HEK293T (cell line): ENCODE data around the gene NBAS.

Experiments used
- CTCF ChIA-PET: fragments of 350-600 bp; formaldehyde crosslinking; extraction: SDS; loops from one replicate; lab custom pipeline; 2021; ENCODE audit warnings: antibody characterized with exemption, inconsistent platforms; lab: Yijun Ruan, JAX
- POLR2A ChIA-PET: fragments of 350-600 bp; formaldehyde crosslinking; extraction: SDS; loops from one replicate; lab custom pipeline; 2020; ENCODE audit warnings: antibody characterized with exemption, inconsistent platforms; lab: Yijun Ruan, JAX
- DNase-seq: peaks from one replicate; pipeline ENCODE4 v3.0.0; 2012; ENCODE audit warnings: mixed read lengths; ENCODE audit errors: extremely low spot score
- ARNT ChIP-seq: fragments of 450-650 bp; IDR thresholded peaks from 2 replicates; pipeline ENCODE4 v1.6.1; 2017; ENCODE audit warnings: mild to moderate bottlenecking
- BHLHE40 ChIP-seq: fragments of 450-650 bp; IDR thresholded peaks from 2 replicates; pipeline ENCODE4 v1.6.1; 2016; ENCODE audit warnings: mild to moderate bottlenecking, moderate library complexity, borderline replicate concordance
- CTBP1 ChIP-seq: fragments of 450-650 bp; IDR thresholded peaks from 2 replicates; pipeline ENCODE4 v1.6.1; 2016; ENCODE audit warnings: borderline replicate concordance
- ELF4 ChIP-seq: fragments of 450-650 bp; IDR thresholded peaks from 2 replicates; pipeline ENCODE4 v1.6.1; 2017; ENCODE audit warnings: antibody characterized with exemption
- FOXA1 ChIP-seq: fragments of 450-650 bp; IDR thresholded peaks from 2 replicates; pipeline ENCODE4 v1.6.1; 2016; ENCODE audit warnings: mild to moderate bottlenecking
- FOXK2 ChIP-seq: fragments of 450-650 bp; IDR thresholded peaks from 2 replicates; pipeline ENCODE4 v1.6.1; 2016; ENCODE audit warnings: mild to moderate bottlenecking
- FOXM1 ChIP-seq: fragments of 450-650 bp; IDR thresholded peaks from 2 replicates; pipeline ENCODE4 v1.6.1; 2017; ENCODE audit warnings: mild to moderate bottlenecking, borderline replicate concordance
- HDGF ChIP-seq: fragments of 450-650 bp; IDR thresholded peaks from 2 replicates; pipeline ENCODE4 v1.6.1; 2017; ENCODE audit warnings: antibody characterized with exemption, borderline replicate concordance
- L3MBTL2 ChIP-seq: fragments of 450-650 bp; conservative IDR thresholded peaks from 2 replicates; pipeline ENCODE4 v1.6.1; 2016; ENCODE audit warnings: mild to moderate bottlenecking
- LEF1 ChIP-seq: fragments of 450-650 bp; IDR thresholded peaks from 2 replicates; pipeline ENCODE4 v1.6.1; 2017; ENCODE audit warnings: mild to moderate bottlenecking, borderline replicate concordance
- NFRKB ChIP-seq: fragments of 450-650 bp; IDR thresholded peaks from 2 replicates; pipeline ENCODE4 v1.6.1; 2016; ENCODE audit warnings: mild to moderate bottlenecking, moderate library complexity
- SP1 ChIP-seq: fragments of 450-650 bp; IDR thresholded peaks from 2 replicates; pipeline ENCODE4 v1.6.1; 2017
- SUZ12 ChIP-seq: fragments of 450-650 bp; IDR thresholded peaks from 2 replicates; pipeline ENCODE4 v1.6.1; 2016; ENCODE audit warnings: mild to moderate bottlenecking
- TARDBP ChIP-seq: fragments of 450-650 bp; IDR thresholded peaks from 2 replicates; pipeline ENCODE4 v1.6.1; 2016
- ZNF384 ChIP-seq: fragments of 450-650 bp; IDR thresholded peaks from 2 replicates; pipeline ENCODE4 v1.6.1; 2016
- TF ChIP-seq, protein P1 (sequence below): fragments of 450-650 bp; IDR thresholded peaks from 2 replicates; pipeline ENCODE4 v1.6.1; 2016

Gene NBAS

DNA sequence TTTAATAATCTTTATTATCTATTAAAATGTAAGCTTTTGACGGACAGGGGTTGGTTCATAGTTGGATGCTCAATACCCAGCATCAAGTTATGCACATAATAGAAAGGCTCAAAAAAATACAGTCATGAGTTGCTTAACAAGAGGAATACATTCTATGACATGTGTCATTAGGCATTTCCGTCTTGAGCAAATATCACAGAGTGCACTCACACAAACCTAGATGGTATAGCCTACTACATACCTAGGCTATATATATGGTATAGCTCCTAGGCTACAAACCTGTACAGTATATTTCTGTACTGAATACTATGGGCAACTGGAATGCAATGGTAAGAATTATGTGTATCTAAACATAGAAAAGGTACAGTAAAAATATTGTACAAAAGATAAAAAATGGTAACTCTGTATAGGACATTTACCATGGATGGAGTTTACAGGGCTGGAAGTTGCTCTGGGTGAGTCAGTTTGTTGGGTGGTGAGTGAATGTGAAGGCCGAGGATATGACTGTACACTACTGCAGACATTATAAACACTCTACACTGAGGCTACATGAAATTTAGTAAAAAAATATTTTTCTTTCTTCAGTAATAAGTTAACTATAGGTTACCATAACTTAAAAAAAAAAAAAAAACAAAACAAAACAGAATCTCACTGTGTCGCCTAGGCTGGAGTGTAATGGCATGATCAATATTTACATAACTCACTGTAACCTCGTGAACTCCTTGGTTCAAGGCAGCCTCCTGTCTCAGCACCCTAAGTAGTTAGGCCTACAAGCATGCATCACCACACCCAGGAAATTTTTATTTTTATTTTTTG lies 201.2 kb downstream of the NBAS start:
- DNase-seq, result no peak
- CTCF ChIA-PET, result no interaction called here
- POLR2A ChIA-PET, result no interaction called here
- no peak for TF ChIP-seq HDGF
- no peak for TF ChIP-seq CTBP1
- no peak for TF ChIP-seq NFRKB
- TF ChIP-seq TARDBP, result no peak
- no peak for TF ChIP-seq ELF4
- TF ChIP-seq, protein P1, sequence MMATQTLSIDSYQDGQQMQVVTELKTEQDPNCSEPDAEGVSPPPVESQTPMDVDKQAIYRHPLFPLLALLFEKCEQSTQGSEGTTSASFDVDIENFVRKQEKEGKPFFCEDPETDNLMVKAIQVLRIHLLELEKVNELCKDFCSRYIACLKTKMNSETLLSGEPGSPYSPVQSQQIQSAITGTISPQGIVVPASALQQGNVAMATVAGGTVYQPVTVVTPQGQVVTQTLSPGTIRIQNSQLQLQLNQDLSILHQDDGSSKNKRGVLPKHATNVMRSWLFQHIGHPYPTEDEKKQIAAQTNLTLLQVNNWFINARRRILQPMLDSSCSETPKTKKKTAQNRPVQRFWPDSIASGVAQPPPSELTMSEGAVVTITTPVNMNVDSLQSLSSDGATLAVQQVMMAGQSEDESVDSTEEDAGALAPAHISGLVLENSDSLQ, result no peak
- TF ChIP-seq SP1, result no peak

DNA sequence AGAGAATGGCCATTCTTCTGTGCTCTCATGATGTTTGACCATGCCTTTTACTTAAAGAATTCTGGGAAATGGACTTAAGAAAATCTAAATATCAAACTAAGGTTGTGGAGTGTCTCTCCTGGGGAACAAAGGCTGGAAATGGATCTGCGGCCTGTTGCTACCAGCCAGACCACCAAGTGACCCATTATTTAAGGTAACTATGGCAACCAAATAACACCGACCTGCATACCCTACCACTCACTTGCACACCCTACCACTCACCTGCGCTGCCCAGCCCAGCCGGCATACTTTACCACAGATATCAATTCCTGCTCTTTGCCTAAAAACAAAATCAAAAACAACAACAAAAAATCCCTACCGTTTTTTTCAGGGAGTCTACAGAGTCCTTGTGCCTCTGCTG lies 203.2 kb downstream of the NBAS start:
- ChIA-PET POLR2A (no interaction called here), CTCF (no interaction called here)
- no peak for TF ChIP-seq FOXK2
- TF ChIP-seq FOXM1, result no peak
- TF ChIP-seq ELF4, result no peak
- TF ChIP-seq SUZ12, result no peak
- DNase-seq, result no peak

DNA sequence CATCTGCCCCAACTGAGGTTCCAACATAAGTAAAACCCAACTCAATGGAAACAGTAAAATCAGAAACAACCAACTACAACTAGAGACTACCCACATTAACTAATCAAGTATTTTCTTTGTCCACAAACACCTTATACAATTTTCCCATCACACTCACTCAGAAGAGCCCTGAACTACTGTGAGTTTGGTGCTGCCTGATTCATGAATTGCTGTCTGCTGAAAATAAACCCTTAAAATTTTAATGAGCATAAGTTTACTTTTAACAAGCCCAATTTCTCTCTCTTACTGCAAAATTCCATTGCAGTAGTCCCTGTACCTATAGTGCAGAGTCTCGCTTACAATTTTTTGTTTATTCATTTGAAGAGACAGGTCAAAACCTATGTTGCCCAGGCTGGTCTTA lies 203.9 kb downstream of the NBAS start:
- ChIA-PET POLR2A (no interaction called here), CTCF (no interaction called here)
- TF ChIP-seq FOXA1 (no peak), NFRKB (no peak), ZNF384 (no peak), ARNT (no peak), LEF1 (no peak), SUZ12 (no peak), TARDBP (no peak), FOXM1 (no peak), CTBP1 (no peak), HDGF (no peak), SP1 (no peak), FOXK2 (no peak)
- TF ChIP-seq, protein P1, result no peak
- DNase-seq, result no peak

DNA sequence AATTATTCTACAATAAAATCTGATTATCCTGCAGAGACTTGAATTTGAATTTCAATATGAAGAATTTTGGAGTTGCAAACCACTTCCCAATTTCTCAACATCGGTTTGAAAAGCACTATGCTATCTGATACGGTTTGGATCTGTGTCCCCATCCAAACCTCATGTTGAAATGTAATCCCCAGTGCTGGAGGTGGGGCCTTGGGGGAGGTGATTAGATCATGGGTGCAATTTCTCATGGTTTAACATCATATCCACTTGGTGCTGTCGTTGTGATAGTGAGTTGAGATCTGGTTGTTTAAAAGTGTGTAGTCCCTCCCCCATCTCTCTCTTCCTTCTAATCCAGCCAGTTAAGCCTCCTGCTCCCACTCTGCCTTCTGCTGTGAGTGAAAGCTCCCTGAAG lies 205.7 kb downstream of the NBAS start:
- POLR2A ChIA-PET, result no interaction called here

DNA sequence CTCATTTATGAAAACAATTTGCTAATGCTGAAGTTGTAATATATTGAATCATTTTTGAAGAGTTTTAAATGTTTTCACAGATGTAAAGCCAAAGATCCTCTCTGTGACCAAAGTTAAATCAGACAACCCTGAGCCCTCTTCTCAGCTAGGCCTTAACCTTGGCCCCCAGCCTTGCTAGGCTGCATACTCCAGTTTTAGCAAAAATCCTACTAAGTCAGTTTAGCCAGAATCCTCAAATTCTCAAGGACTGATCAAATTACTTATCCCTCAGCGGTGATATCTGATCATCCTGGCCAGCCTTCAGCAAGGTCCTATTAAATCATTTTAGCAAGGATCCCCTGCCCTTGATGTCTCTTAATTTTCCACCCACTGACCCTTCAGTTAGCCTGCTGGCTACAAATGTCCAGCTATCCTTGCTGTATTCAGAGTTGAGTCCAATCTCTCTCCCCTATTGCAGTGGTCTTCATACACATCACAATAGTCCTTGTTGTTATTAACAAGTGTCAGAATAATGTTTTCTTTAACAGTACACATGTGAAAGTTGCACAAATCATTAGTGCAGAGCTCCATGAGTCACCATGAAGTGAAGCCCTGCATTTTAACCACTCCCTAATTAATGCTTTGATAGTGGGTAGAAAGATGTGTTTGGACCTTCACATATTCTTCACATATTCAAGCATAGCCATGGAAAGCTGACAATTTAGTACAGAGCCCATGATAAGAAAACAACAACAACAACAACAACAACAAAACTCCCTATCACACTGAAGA lies 206.4 kb downstream of the NBAS start:
- ChIA-PET POLR2A (interaction anchor here (0.7 kb wide), 1 partner anchor 207 kb away, joined by 3 read pairs; no protein-coding TSS in a partner anchor), CTCF (no interaction called here)
- DNase-seq, result no peak

More for the DNA sequence above, 205.7 kb downstream of the NBAS start:
- no peak for DNase-seq
- TF ChIP-seq ARNT (no peak), HDGF (no peak), ZNF384 (no peak), SUZ12 (no peak), L3MBTL2 (no peak), FOXM1 (no peak), ELF4 (no peak), NFRKB (no peak), FOXA1 (no peak), SP1 (no peak), LEF1 (no peak)
- CTCF ChIA-PET, result no interaction called here

DNA sequence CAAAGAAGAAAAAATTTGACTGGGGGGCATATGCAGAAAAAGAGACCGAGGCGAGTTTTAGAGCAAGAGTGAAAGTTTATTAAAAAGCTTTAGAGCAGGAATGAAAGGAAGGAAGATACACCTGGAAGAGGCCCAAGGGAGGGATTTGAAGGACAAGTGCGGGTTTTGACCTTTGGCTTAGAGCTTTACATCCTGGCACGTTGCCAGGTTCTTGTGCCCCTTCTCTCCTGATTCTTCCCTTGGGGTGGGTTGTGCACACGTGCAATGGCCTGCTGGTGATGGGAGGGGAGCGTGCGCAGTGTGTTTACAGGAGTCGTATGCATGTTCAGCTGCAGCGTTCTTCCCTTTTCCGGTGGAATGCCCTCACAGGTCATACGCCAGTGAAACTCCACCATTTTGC lies 208.8 kb downstream of the NBAS start:
- no peak for DNase-seq
- TF ChIP-seq TARDBP, result no peak
- TF ChIP-seq BHLHE40, result no peak
- TF ChIP-seq, protein P1, result no peak
- TF ChIP-seq LEF1, result no peak
- no peak for TF ChIP-seq SP1
- no peak for TF ChIP-seq NFRKB
- TF ChIP-seq ELF4, result no peak
- no peak for TF ChIP-seq SUZ12
- TF ChIP-seq ARNT, result no peak
- TF ChIP-seq FOXA1, result no peak
- no peak for TF ChIP-seq HDGF
- TF ChIP-seq FOXK2, result no peak
- no peak for TF ChIP-seq L3MBTL2
- no peak for TF ChIP-seq ZNF384
- TF ChIP-seq FOXM1, result no peak
- ChIA-PET POLR2A (no interaction called here), CTCF (no interaction called here)

More for the DNA sequence above, 206.4 kb downstream of the NBAS start:
- TF ChIP-seq SP1 (no peak), ELF4 (no peak), ZNF384 (no peak), ARNT (no peak), NFRKB (no peak), LEF1 (no peak), SUZ12 (no peak), CTBP1 (no peak), BHLHE40 (no peak), FOXA1 (no peak)
- TF ChIP-seq, protein P1, result no peak
